ENCODE data around the gene ARID3A.

DNA sequence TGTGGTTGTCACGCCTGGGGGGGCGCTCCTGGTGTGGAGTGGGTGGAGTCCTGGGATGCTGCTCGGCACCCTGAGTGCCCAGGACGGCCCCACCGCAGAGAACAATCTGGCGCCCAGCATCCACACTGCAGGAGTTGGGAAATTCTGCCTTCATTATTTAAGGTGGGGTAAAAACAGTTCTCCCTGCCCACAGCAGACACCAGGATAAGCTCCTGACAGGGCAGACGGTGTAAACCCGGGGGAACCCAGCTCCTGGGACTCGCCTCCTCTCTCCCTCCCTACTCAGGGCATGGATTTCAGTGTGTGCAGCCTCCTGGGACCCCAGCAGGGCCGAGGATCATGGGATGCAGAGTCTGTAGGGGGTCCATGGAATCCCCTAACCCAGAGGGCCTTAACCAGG, 50.6 kb downstream of the ARID3A start:
- no peak for TF ChIP-seq POLR2A (IDR thresholded peaks at IDR 0.05; ENCODE audit: low read length)
- no peak for TF ChIP-seq GATA1 (IDR thresholded peaks at IDR 0.05; ENCODE audit: low read depth, low read length)

Measured in erythroblast (primary cell).